ENCODE data around the gene SLX4IP. TPM values are rescaled to one million over a fixed set of nuclear protein-coding genes. Genes with fewer than 3 reads are reported as not detected.

Gene SLX4IP
- total RNA-seq, 2 experiments from 2014 or later: 8.8 to 8.9 TPM

GRCh38 chr20:10430704-10431103 is 4.4 kb upstream of the SLX4IP start:
- no peaks in the 10 kb centered on the region for H3K9me3 Mint-ChIP-seq (ENCODE audit: insufficient read depth)
- no peak for ATAC-seq
- DNase-seq: no peak
- peaks cover 35% of the 10 kb centered on the region for H3K4me1 Mint-ChIP-seq (ENCODE audit: low read depth)
- CTCF ChIA-PET: interaction anchor here (1.0 to 1.6 kb wide), 2 partner anchors 114 to 452 kb away, joined by 3 to 7 read pairs; no protein-coding TSS in a partner anchor
- H3K4me3 Mint-ChIP-seq: no peak overlapping the region
- POLR2A ChIA-PET: interaction anchor here (0.6 kb wide), 1 partner anchor 1046 kb away, joined by 3 read pairs; no protein-coding TSS in a partner anchor
- H3K27ac Mint-ChIP-seq: no peak overlapping the region
- H3K27me3 Mint-ChIP-seq (ENCODE audit: low read depth): no peaks in the 10 kb centered on the region
- H3K36me3 Mint-ChIP-seq (ENCODE audit: low read depth): peaks cover 4% of the 10 kb centered on the region

DNA sequence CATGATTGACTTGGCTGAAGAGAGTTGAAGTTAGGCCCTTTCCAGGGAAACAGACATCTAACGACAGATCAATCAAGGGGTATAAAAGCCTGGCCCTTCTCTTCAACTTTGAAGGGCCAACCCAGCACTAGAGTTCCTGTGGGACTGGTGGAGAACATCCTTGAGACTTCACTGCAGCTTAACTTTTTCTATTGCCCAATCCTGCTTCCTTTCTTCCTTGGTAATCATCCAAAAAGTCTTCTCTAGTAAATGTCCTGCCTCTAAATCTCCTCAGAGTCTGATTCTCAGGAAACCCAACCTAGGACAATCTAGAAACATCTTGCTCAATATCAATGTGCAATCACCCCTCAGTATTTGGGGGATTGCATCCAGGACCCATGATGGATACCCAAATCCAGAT is 3.0 kb upstream of the SLX4IP start:
- ATAC-seq (no peak), DNase-seq (no peak)
- POLR2A ChIA-PET: no interaction called here
- peaks cover 48% of the 10 kb centered on the region for H3K4me1 Mint-ChIP-seq (ENCODE audit: low read depth)
- CTCF ChIA-PET: interaction anchor here (0.8 kb wide), 1 partner anchor 454 kb away, joined by 3 read pairs; no protein-coding TSS in a partner anchor
- H3K4me3 Mint-ChIP-seq: no peak overlapping the region
- no peaks in the 10 kb centered on the region for H3K9me3 Mint-ChIP-seq (ENCODE audit: insufficient read depth)
- no peaks in the 10 kb centered on the region for H3K27me3 Mint-ChIP-seq (ENCODE audit: low read depth)
- H3K27ac Mint-ChIP-seq: no peak overlapping the region
- H3K36me3 Mint-ChIP-seq (ENCODE audit: low read depth): peaks cover 2% of the 10 kb centered on the region

DNA sequence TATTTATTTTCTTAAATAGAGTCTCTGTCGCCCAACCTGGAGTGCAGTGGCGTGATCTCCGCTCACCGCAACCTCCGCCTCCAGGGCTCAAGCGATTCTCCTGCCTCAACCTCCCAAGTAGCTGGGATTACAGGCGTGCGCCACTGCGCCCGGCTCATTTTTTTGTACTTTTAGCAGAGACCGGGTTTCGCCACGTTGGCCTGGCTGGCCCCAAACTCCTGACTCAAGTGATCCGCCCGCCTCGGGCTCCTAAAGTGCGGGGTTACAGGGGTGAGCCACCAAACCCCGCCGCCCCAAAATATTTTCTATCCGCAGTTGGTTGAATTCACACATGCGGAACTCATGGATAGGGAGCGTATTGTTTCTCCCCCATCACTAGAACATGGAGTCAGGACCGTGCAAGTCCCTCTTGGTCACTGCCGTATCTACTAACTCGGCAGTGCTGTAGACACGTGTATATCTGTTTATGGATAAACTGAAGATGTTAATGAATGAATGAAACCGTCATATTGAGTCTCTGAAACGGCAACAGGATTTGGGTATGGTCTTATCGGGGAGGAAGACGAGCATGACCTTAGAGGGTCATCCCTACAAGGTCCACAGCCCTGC is 2.0 kb upstream of the SLX4IP start:
- DNase-seq: no peak
- Mint-ChIP-seq H3K36me3 (ENCODE audit: low read depth) (peaks cover 2% of the 10 kb centered on the region), H3K9me3 (ENCODE audit: insufficient read depth) (no peaks in the 10 kb centered on the region), H3K4me1 (ENCODE audit: low read depth) (peaks cover 52% of the 10 kb centered on the region), H3K27me3 (ENCODE audit: low read depth) (no peaks in the 10 kb centered on the region), H3K27ac (peak overlapping the region; percentile 97), H3K4me3 (peak overlapping the region; percentile 80)
- ChIA-PET POLR2A (interaction anchor here (2.4 kb wide), 1 partner anchor 20 kb away, joined by 9 read pairs; no protein-coding TSS in a partner anchor), CTCF (interaction anchor here (0.7 to 2.6 kb wide), 6 partner anchors 8 to 455 kb away, joined by 3 to 21 read pairs (median 5); no protein-coding TSS in a partner anchor)
- no peak for ATAC-seq

- Mint-ChIP-seq H3K27ac (peak within 1 kb of the TSS; percentile 97), H3K4me1 (ENCODE audit: low read depth) (peaks cover 55% of the 10 kb centered on the region), H3K36me3 (ENCODE audit: low read depth) (peaks cover 2% of the 10 kb centered on the region), H3K4me3 (peak within 1 kb of the TSS; percentile 80), H3K9me3 (ENCODE audit: insufficient read depth) (no peaks in the 10 kb centered on the region), H3K27me3 (ENCODE audit: low read depth) (no peaks in the 10 kb centered on the region)
- ATAC-seq (peak; percentile 71), DNase-seq (peak; percentile 88)
- CTCF ChIA-PET: interaction anchor here (0.7 to 2.6 kb wide), 13 partner anchors 8 to 455 kb away, joined by 3 to 21 read pairs (median 4); no protein-coding TSS in a partner anchor
- POLR2A ChIA-PET: interaction anchor here (0.6 to 2.4 kb wide), 6 partner anchors 11 to 310 kb away, joined by 3 to 9 read pairs (median 4); no protein-coding TSS in a partner anchor
Measured at GRCh38 chr20:10433623-10434466, 1.3 kb upstream of the SLX4IP start, which contains the start of gene MKKS. Gene MKKS (minus strand): TSS chr20:10434222. CDS start chr20:10413514, 20,708 bp downstream.

DNA sequence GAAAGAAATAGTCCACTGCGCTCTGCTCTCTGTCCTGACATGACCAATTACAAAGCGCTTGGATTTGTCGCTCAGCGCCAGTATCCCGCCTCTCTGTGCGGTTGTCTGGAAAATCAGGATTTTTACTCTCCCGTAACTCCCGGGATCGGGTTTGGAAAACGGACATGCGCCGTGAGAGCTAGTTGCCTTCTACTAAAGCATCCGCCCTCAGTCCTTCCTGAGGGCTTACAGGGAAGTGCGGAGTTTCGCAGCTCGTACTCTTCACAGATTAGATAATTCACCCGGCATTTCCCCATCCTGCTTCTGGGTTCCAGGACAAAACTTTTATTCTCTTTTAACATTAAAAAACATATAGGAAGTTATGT is 656 bp upstream of the SLX4IP start:
- Mint-ChIP-seq H3K9me3 (ENCODE audit: insufficient read depth) (no peaks in the 10 kb centered on the region), H3K4me1 (ENCODE audit: low read depth) (peaks cover 50% of the 10 kb centered on the region)
- CTCF ChIA-PET: interaction anchor here (0.7 to 2.6 kb wide), 13 partner anchors 8 to 456 kb away, joined by 3 to 21 read pairs (median 4); no protein-coding TSS in a partner anchor

DNA sequence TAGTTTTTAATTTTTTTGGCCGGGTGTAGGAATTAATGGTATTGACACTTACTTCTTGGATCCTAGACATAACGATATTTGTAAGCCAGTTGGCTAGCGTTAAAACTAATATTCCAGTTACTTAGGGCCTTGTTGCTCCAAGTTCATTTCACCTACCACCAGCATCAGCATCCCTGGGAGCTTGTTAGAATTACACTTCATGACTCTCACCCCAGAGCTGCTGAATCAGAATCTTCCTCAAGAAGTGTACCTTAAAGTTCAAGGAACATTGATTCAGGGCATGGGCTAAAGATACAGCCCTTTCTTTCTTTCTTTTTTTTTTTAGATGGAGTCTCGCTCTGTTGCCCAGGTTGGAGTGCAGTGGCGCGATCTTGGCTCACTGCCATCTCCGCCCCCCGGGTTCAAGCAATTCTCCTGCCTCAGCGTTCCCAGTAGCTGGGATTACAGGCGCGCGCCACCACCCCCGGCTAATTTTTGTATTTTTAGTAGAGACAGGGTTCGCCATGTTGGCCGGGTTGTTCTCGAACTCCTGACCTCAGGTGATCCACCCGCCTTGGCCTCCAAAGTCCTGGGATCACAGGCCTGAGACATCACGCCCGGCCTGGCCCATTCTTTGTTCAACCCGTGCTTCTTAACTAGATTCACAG is 1.1 kb downstream of the SLX4IP start:
- Mint-ChIP-seq H3K36me3 (ENCODE audit: low read depth) (peaks cover 6% of the 10 kb centered on the region), H3K4me1 (ENCODE audit: low read depth) (peaks cover 44% of the 10 kb centered on the region), H3K9me3 (ENCODE audit: insufficient read depth) (no peaks in the 10 kb centered on the region), H3K27me3 (ENCODE audit: low read depth) (no peaks in the 10 kb centered on the region), H3K27ac (no peak overlapping the region), H3K4me3 (peak overlapping the region; percentile 80)
- DNase-seq: no peak
- POLR2A ChIA-PET: interaction anchor here (0.7 to 1.9 kb wide), 2 partner anchors 9 to 1483 kb away, joined by 3 to 7 read pairs; no protein-coding TSS in a partner anchor
- ATAC-seq: no peak
- CTCF ChIA-PET: interaction anchor here (2.2 kb wide), 1 partner anchor 9 kb away, joined by 10 read pairs; no protein-coding TSS in a partner anchor

More for the DNA sequence above, 656 bp upstream of the SLX4IP start:
- H3K36me3 Mint-ChIP-seq (ENCODE audit: low read depth): peaks cover 2% of the 10 kb centered on the region
- H3K27me3 Mint-ChIP-seq (ENCODE audit: low read depth): no peaks in the 10 kb centered on the region
- peak; percentile 79 for DNase-seq
- H3K4me3 Mint-ChIP-seq: peak overlapping the region; percentile 80
- peak; percentile 56 for ATAC-seq
- POLR2A ChIA-PET: interaction anchor here (0.6 to 2.4 kb wide), 10 partner anchors 8 to 309 kb away, joined by 3 to 9 read pairs (median 3); no protein-coding TSS in a partner anchor
- peak overlapping the region; percentile 97 for H3K27ac Mint-ChIP-seq

- Mint-ChIP-seq H3K9me3 (ENCODE audit: insufficient read depth) (no peaks in the 10 kb centered on the region), H3K36me3 (ENCODE audit: low read depth) (peaks cover 8% of the 10 kb centered on the region), H3K27me3 (ENCODE audit: low read depth) (no peaks in the 10 kb centered on the region), H3K4me1 (ENCODE audit: low read depth) (peaks cover 34% of the 10 kb centered on the region), H3K4me3 (no peak overlapping the region), H3K27ac (peak overlapping the region; percentile 8)
- no peak for DNase-seq
- no peak for ATAC-seq
- ChIA-PET CTCF (interaction anchor here (1.9 to 2.2 kb wide), 2 partner anchors 11 to 14 kb away, joined by 4 to 10 read pairs; no protein-coding TSS in a partner anchor), POLR2A (no interaction called here)
Measured at GRCh38 chr20:10438217-10438616, 3.1 kb downstream of the SLX4IP start.

- DNase-seq (no peak), ATAC-seq (no peak)
- Mint-ChIP-seq H3K27me3 (ENCODE audit: low read depth) (no peaks in the 10 kb centered on the region), H3K9me3 (ENCODE audit: insufficient read depth) (no peaks in the 10 kb centered on the region), H3K4me1 (ENCODE audit: low read depth) (peaks cover 24% of the 10 kb centered on the region), H3K36me3 (ENCODE audit: low read depth) (peaks cover 16% of the 10 kb centered on the region), H3K4me3 (no peak overlapping the region), H3K27ac (no peak overlapping the region)
- POLR2A ChIA-PET: interaction anchor here (2.3 kb wide), 1 partner anchor 9 kb away, joined by 7 read pairs; the partner anchor contains the start of gene SLX4IP
- CTCF ChIA-PET: interaction anchor here (0.9 to 1.5 kb wide), 2 partner anchors 10 to 465 kb away, joined by 3 to 4 read pairs; no protein-coding TSS in a partner anchor
Measured at GRCh38 chr20:10443936-10444335, 8.8 kb downstream of the SLX4IP start.

DNA sequence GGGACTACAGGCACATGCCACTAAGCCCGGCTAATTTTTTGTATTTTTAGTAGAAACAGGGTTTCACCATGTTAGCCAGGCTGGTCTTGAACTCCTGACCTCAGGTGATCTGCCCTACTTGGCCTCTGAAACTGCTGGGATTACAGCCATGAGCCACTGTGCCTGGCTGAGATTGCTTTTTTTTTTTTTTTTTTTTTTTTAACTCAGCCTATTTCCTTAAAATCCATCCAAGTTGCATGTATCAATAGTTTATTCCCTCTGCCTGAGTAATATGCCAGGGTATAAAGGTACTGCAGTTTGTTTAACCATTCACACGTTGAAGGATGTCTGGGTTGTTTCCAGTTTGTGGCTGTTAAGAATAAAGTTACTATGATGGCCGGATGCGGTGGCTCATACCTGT is 10.7 kb downstream of the SLX4IP start:
- Mint-ChIP-seq H3K4me3 (no peak overlapping the region), H3K4me1 (ENCODE audit: low read depth) (peaks cover 24% of the 10 kb centered on the region), H3K27me3 (ENCODE audit: low read depth) (no peaks in the 10 kb centered on the region), H3K27ac (no peak overlapping the region), H3K9me3 (ENCODE audit: insufficient read depth) (no peaks in the 10 kb centered on the region), H3K36me3 (ENCODE audit: low read depth) (peaks cover 16% of the 10 kb centered on the region)
- no peak for ATAC-seq
- CTCF ChIA-PET: no interaction called here
- POLR2A ChIA-PET: interaction anchor here (2.3 kb wide), 1 partner anchor 11 kb away, joined by 7 read pairs; the partner anchor contains the start of gene SLX4IP
- no peak for DNase-seq

DNA sequence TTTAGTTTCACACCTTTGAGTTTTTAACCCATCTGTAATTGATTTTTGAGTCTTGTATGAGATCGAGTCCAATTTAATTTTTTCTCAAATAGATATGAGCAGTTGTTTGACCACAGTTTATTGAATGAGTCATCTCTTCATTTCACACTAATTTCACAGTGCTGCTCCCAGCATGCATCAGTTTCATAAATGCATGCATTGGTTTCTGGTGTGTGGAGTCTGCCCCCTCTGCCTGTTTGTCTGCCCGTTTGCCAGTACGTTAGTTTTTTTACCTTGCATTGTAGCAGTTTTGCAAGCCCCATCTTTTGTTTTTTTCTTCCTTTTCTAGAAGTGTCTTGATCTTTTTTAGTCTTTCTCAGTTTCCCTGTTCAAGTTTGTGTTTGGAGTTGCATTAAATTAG is 11.9 kb downstream of the SLX4IP start:
- Mint-ChIP-seq H3K27me3 (ENCODE audit: low read depth) (no peaks in the 10 kb centered on the region), H3K4me3 (peak overlapping the region; percentile 67), H3K9me3 (ENCODE audit: insufficient read depth) (no peaks in the 10 kb centered on the region), H3K4me1 (ENCODE audit: low read depth) (peaks cover 25% of the 10 kb centered on the region), H3K27ac (peak overlapping the region; percentile 88), H3K36me3 (ENCODE audit: low read depth) (peaks cover 17% of the 10 kb centered on the region)
- ATAC-seq (peak; percentile 98), DNase-seq (peak; percentile 78)
- ChIA-PET CTCF (no interaction called here), POLR2A (no interaction called here)
